ENCODE results near the gene SGSM2. TPM values are rescaled to one million over a fixed set of nuclear protein-coding genes. Genes with fewer than 3 reads are reported as not detected.

Gene SGSM2
- total RNA-seq, 1 experiment from 2014 or later, result 49.0 TPM

DNA sequence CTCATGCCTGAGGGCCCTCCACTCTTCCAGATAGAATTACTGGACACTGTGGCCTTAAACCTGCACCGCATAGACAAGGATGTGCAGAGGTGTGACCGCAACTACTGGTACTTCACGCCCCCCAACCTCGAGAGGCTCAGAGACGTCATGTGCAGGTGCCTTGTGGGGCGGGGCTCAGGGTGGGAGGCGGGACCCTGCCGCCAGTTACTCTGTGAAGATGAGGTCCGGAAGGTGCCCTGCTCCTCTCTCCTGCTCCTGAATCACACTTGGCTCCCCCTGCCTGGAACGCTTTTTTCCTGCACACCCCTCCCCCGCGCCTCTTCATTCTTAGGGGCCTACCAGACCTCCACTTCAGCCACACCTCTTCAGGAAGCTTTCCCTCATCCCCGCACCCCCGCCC, 38.8 kb downstream of the SGSM2 start:
- POLR2A ChIA-PET, result no interaction called here

DNA sequence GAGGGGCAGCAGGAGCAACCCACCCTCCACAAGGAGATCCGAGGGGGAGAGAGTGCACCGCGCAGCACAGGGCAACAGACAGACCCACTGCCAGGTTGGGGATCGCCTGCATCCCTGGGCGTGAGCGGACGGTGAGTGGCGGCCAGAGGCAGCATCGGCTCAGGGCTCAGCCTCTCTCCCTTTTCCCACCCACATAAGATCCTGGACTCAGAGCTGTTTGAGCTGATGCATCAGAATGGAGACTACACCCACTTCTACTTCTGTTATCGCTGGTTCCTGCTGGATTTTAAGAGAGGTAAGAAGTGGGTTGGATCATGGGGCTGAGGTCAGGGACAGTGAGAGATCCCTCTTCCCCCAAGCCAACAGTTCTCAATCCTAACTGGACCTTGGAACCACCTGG, 40.4 kb downstream of the SGSM2 start:
- BruUV-seq (replicated peaks), result no TSS peak
- intact Hi-C loops (cut with micrococcal nuclease; ENCODE audit: unreplicated experiment), result no loop called here
- H3K36me3 ChIP-seq (ENCODE audit: control insufficient read depth, insufficient read depth, low read length), result no peaks in the 10 kb centered on the region
- TF ChIP-seq, protein P1, sequence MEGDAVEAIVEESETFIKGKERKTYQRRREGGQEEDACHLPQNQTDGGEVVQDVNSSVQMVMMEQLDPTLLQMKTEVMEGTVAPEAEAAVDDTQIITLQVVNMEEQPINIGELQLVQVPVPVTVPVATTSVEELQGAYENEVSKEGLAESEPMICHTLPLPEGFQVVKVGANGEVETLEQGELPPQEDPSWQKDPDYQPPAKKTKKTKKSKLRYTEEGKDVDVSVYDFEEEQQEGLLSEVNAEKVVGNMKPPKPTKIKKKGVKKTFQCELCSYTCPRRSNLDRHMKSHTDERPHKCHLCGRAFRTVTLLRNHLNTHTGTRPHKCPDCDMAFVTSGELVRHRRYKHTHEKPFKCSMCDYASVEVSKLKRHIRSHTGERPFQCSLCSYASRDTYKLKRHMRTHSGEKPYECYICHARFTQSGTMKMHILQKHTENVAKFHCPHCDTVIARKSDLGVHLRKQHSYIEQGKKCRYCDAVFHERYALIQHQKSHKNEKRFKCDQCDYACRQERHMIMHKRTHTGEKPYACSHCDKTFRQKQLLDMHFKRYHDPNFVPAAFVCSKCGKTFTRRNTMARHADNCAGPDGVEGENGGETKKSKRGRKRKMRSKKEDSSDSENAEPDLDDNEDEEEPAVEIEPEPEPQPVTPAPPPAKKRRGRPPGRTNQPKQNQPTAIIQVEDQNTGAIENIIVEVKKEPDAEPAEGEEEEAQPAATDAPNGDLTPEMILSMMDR (IDR thresholded peaks at IDR 0.05), result no peak
- TF ChIP-seq SIN3A (IDR thresholded peaks at IDR 0.05; ENCODE audit: borderline replicate concordance, insufficient read depth, low read depth, low read length), result no peak
- no peak for TF ChIP-seq REST (IDR thresholded peaks at IDR 0.05; ENCODE audit: insufficient read depth in 1 of 2, low read depth in 2 of 2, low read length in 1 of 2)
- no peak for TF ChIP-seq POLR2AphosphoS5 (IDR thresholded peaks at IDR 0.05; ENCODE audit: low read depth, low read length)
- TF ChIP-seq TCF7L2 (IDR thresholded peaks at IDR 0.05; ENCODE audit: low read depth, low read length), result no peak
- POLR2A ChIA-PET, result no interaction called here
- no peak overlapping the region for H3K4me3 ChIP-seq (ENCODE audit: low read depth in 2 of 2, low read length in 2 of 2)
- no peaks in the 10 kb centered on the region for H3K27me3 ChIP-seq (ENCODE audit: control insufficient read depth, insufficient read depth, low read length)
- no peak overlapping the region for H3K27ac ChIP-seq (ENCODE audit: low read length)
- in situ Hi-C loops (cut with HindIII; ENCODE audit: low pct_unique_long_range_greater_than_20kb, low sequenced_read_pairs), result no loop called here
- no peaks in the 10 kb centered on the region; the same call in 1 of the 2 replicates for H3K4me1 ChIP-seq (ENCODE audit: control insufficient read depth, insufficient read depth, low read length)
- DNase-seq (ENCODE audit: low read depth, low spot score), result no peak
- H3K9me3 ChIP-seq (ENCODE audit: control insufficient read depth, insufficient read depth, low read depth, low read length), result no peaks in the 10 kb centered on the region
- CTCF ChIA-PET, result no interaction called here
- no peak for ATAC-seq

More for the DNA sequence above, 38.8 kb downstream of the SGSM2 start:
- no peak for TF ChIP-seq SIN3A (IDR thresholded peaks at IDR 0.05; ENCODE audit: borderline replicate concordance, insufficient read depth, low read depth, low read length)
- TF ChIP-seq POLR2AphosphoS5 (IDR thresholded peaks at IDR 0.05; ENCODE audit: low read depth, low read length), result no peak
- no peak for TF ChIP-seq REST (IDR thresholded peaks at IDR 0.05; ENCODE audit: insufficient read depth in 1 of 2, low read depth in 2 of 2, low read length in 1 of 2)
- TF ChIP-seq TCF7L2 (IDR thresholded peaks at IDR 0.05; ENCODE audit: low read depth, low read length), result no peak
- Histone ChIP-seq H3K4me3 (ENCODE audit: low read depth in 2 of 2, low read length in 2 of 2) (no peak overlapping the region), H3K4me1 (ENCODE audit: control insufficient read depth, insufficient read depth, low read length) (no peaks in the 10 kb centered on the region; the same call in 1 of the 2 replicates), H3K27me3 (ENCODE audit: control insufficient read depth, insufficient read depth, low read length) (no peaks in the 10 kb centered on the region), H3K36me3 (ENCODE audit: control insufficient read depth, insufficient read depth, low read length) (no peaks in the 10 kb centered on the region), H3K9me3 (ENCODE audit: control insufficient read depth, insufficient read depth, low read depth, low read length) (no peaks in the 10 kb centered on the region), H3K27ac (ENCODE audit: low read length) (no peak overlapping the region)
- in situ Hi-C loops (cut with HindIII; ENCODE audit: low pct_unique_long_range_greater_than_20kb, low sequenced_read_pairs), result no loop called here
- ATAC-seq (no peak), DNase-seq (ENCODE audit: low read depth, low spot score) (no peak)
- CTCF ChIA-PET, result interaction anchor here (0.5 to 0.6 kb wide), 2 partner anchors 23 to 260 kb away, joined by 3 to 5 read pairs; no protein-coding TSS in a partner anchor
- intact Hi-C loops (cut with micrococcal nuclease; ENCODE audit: unreplicated experiment), result no loop called here
- BruUV-seq (replicated peaks), result no TSS peak
